Common myeloid progenitor, CD34-positive (primary cell): ENCODE measurements around the gene TMEM18.

ENCODE experiments used
- CTCF ChIA-PET: fragments of 350-600 bp; sonication (Branson Sonifier 250); formaldehyde crosslinking; loops from one replicate; lab custom pipeline; 2021; ENCODE audit warnings: antibody characterized with exemption; lab: Charles Lee
- POLR2A ChIA-PET: fragments of 350-600 bp; sonication (Branson Sonifier 250); formaldehyde crosslinking; loops from one replicate; lab custom pipeline; 2021; ENCODE audit warnings: antibody characterized with exemption; lab: Charles Lee
- DNase-seq, 3 donors: peaks; one replicate each; pipeline versions ENCODE4 v3.0.0 to v3.0.0-alpha.2; 2013
- H3K27ac ChIP-seq, 2 experiments: 1 replicate in 1 of 2; 2 replicates in 1 of 2; pipeline ENCODE4 v1.7.0; 2013; ENCODE audit warnings: inconsistent platforms in 2 of 2, low read length in 2 of 2, mild to moderate bottlenecking in 2 of 2, low read depth in 1 of 2, moderate library complexity in 1 of 2; ENCODE audit not compliant: severe bottlenecking in 2 of 2, insufficient read depth in 1 of 2, poor library complexity in 1 of 2
- H3K27me3 ChIP-seq, 5 experiments: replicated peaks in 2 of 5; 1 replicate in 3 of 5; 2 replicates in 2 of 5; pipeline versions ENCODE4 v1.6.1 to v1.7.0; 2013; ENCODE audit warnings: low read length in 4 of 5, mild to moderate bottlenecking in 2 of 5, moderate library complexity in 2 of 5, inconsistent platforms in 1 of 5; ENCODE audit not compliant: insufficient read depth in 5 of 5, control insufficient read depth in 4 of 5
- H3K36me3 ChIP-seq, 4 experiments: 1 replicate in 2 of 4; 2 replicates in 2 of 4; pipeline versions ENCODE4 v1.6.1 to v1.7.0; 2013; ENCODE audit warnings: low read length in 3 of 4, control low read depth in 1 of 4, mild to moderate bottlenecking in 1 of 4; ENCODE audit not compliant: control insufficient read depth in 4 of 4, insufficient read depth in 4 of 4
- H3K4me1 ChIP-seq, 4 experiments: 1 replicate in 3 of 4; 2 replicates in 1 of 4; pipeline versions ENCODE4 v1.6.1 to v1.7.1; 2013; ENCODE audit warnings: low read length in 3 of 4, mild to moderate bottlenecking in 3 of 4, control low read depth in 1 of 4, inconsistent platforms in 1 of 4, moderate library complexity in 1 of 4; ENCODE audit not compliant: control insufficient read depth in 4 of 4, insufficient read depth in 4 of 4; ENCODE audit errors: control extremely low read depth in 1 of 4
- H3K4me3 ChIP-seq, 7 experiments: 1 replicate in 4 of 7; 2 replicates in 3 of 7; pipeline versions ENCODE4 v1.5.1 to v1.7.0; 2013; ENCODE audit warnings: mild to moderate bottlenecking in 7 of 7, low read length in 6 of 7, moderate library complexity in 6 of 7, inconsistent platforms in 2 of 7, low read depth in 2 of 7, control low read depth in 1 of 7; ENCODE audit not compliant: insufficient read depth in 4 of 7, control insufficient read depth in 1 of 7; ENCODE audit errors: extremely low read depth in 1 of 7
- H3K9me3 ChIP-seq, 5 experiments: 1 replicate in 4 of 5; 2 replicates in 1 of 5; pipeline versions ENCODE4 v1.6.1 to v1.7.1; 2013; ENCODE audit warnings: low read length in 4 of 5, mild to moderate bottlenecking in 2 of 5, inconsistent platforms in 1 of 5, low read depth in 1 of 5, moderate library complexity in 1 of 5; ENCODE audit not compliant: control insufficient read depth in 4 of 5, insufficient read depth in 2 of 5; ENCODE audit errors: control extremely low read depth in 1 of 5
- WGBS: methylation state at CpG from one replicate; pipeline ENCODE4 v1.1.5; 2013; ENCODE audit not compliant: insufficient coverage; 5-methylcytosine and 5-hydroxymethylcytosine counted together

TMEM18 gene

GRCh38 chr2:673615-674320 lies 3.4 kb downstream of the TMEM18 start:
- ChIA-PET CTCF (interaction anchor here (0.5 to 3.9 kb wide), 2 partner anchors 12 to 66 kb away, joined by 3 to 14 read pairs; no protein-coding TSS in a partner anchor), POLR2A (no interaction called here)
- Histone ChIP-seq H3K36me3 (peaks cover 5 to 55% (median 31%) of the 10 kb centered on the region in 4 experiments), H3K27me3 (no peaks in the 10 kb centered on the region), H3K4me1 (peaks cover 0 to 25% (median 14%) of the 10 kb centered on the region in 4 experiments), H3K4me3 (no peak overlapping the region), H3K27ac (no peak overlapping the region), H3K9me3 (no peaks in the 10 kb centered on the region)
- DNase-seq, result no peak
- WGBS, result 85% methylated on average over 6 of the region's 7 CpGs

GRCh38 chr2:673016-673415 lies 4.2 kb downstream of the TMEM18 start:
- 98% methylated on average over 9 of the region's 9 CpGs for WGBS
- ChIA-PET CTCF (interaction anchor here (3.9 kb wide), 1 partner anchor 11 kb away, joined by 14 read pairs; no protein-coding TSS in a partner anchor), POLR2A (no interaction called here)
- Histone ChIP-seq H3K27me3 (no peaks in the 10 kb centered on the region), H3K4me1 (peaks cover 0 to 18% (median 11%) of the 10 kb centered on the region in 4 experiments), H3K4me3 (no peak overlapping the region), H3K27ac (no peak overlapping the region), H3K9me3 (no peaks in the 10 kb centered on the region), H3K36me3 (peaks cover 11 to 63% (median 38%) of the 10 kb centered on the region in 4 experiments)
- DNase-seq, result no peak

GRCh38 chr2:672606-672905 lies 4.7 kb downstream of the TMEM18 start:
- WGBS, result 98% methylated on average over 11 of the region's 13 CpGs
- H3K36me3 ChIP-seq, result peaks cover 13 to 64% (median 43%) of the 10 kb centered on the region in 4 experiments
- POLR2A ChIA-PET, result no interaction called here

GRCh38 chr2:671787-672605 lies 5.2 kb downstream of the TMEM18 start:
- no peak for DNase-seq
- Histone ChIP-seq H3K27ac (no peak overlapping the region), H3K27me3 (no peaks in the 10 kb centered on the region), H3K4me1 (peaks cover 0 to 13% (median 10%) of the 10 kb centered on the region in 4 experiments), H3K36me3 (peaks cover 13 to 64% (median 45%) of the 10 kb centered on the region in 4 experiments), H3K9me3 (peaks cover 0 to 3% (median 0%) of the 10 kb centered on the region in 5 experiments), H3K4me3 (no peak overlapping the region)
- 91% methylated on average over 15 of the region's 18 CpGs for WGBS
- ChIA-PET CTCF (interaction anchor here (1.4 to 3.9 kb wide), 2 partner anchors 10 to 12 kb away, joined by 3 to 14 read pairs; no protein-coding TSS in a partner anchor), POLR2A (no interaction called here)

More at GRCh38 chr2:672606-672905, 4.7 kb downstream of the TMEM18 start:
- no peak for DNase-seq
- Histone ChIP-seq H3K4me1 (peaks cover 0 to 15% (median 10%) of the 10 kb centered on the region in 4 experiments), H3K27ac (no peak overlapping the region), H3K4me3 (no peak overlapping the region), H3K27me3 (no peaks in the 10 kb centered on the region), H3K9me3 (no peaks in the 10 kb centered on the region)
- CTCF ChIA-PET, result interaction anchor here (3.9 kb wide), 1 partner anchor 11 kb away, joined by 14 read pairs; no protein-coding TSS in a partner anchor

GRCh38 chr2:671072-671471 lies 6.1 kb downstream of the TMEM18 start:
- no peak overlapping the region for H3K27ac ChIP-seq
- H3K36me3 ChIP-seq, result peaks cover 16 to 73% (median 53%) of the 10 kb centered on the region in 4 experiments
- POLR2A ChIA-PET, result no interaction called here
- no peak overlapping the region for H3K4me3 ChIP-seq
- H3K27me3 ChIP-seq, result no peaks in the 10 kb centered on the region
- no peak for DNase-seq
- H3K9me3 ChIP-seq, result peaks cover 0 to 9% (median 6%) of the 10 kb centered on the region in 5 experiments
- CTCF ChIA-PET, result interaction anchor here (1.4 kb wide), 2 partner anchors 11 to 141 kb away, joined by 3 to 4 read pairs; no protein-coding TSS in a partner anchor
- H3K4me1 ChIP-seq, result peaks cover 0 to 9% (median 6%) of the 10 kb centered on the region in 4 experiments
- 100% methylated on average over 5 of the region's 9 CpGs for WGBS

GRCh38 chr2:670637-671036 lies 6.6 kb downstream of the TMEM18 start:
- Histone ChIP-seq H3K36me3 (peaks cover 17 to 77% (median 57%) of the 10 kb centered on the region in 4 experiments), H3K27ac (no peak overlapping the region), H3K4me3 (no peak overlapping the region), H3K9me3 (peaks cover 0 to 14% (median 10%) of the 10 kb centered on the region in 5 experiments), H3K4me1 (peaks cover 0 to 4% (median 1%) of the 10 kb centered on the region in 4 experiments), H3K27me3 (no peaks in the 10 kb centered on the region)
- CTCF ChIA-PET, result interaction anchor here (1.4 kb wide), 3 partner anchors 11 to 141 kb away, joined by 3 to 4 read pairs (median 3); no protein-coding TSS in a partner anchor
- DNase-seq, result no peak
- WGBS, result 99% methylated on average over 18 of the region's 18 CpGs
- POLR2A ChIA-PET, result no interaction called here
